OCI-M1 (cell line): ENCODE measurements around the gene MRPL41.
A peak's percentile ranks its signal among the peaks of the same experiment; 100 is the strongest.
"Not testable (repeated sequence)": the region's sequence is repeated elsewhere in the genome, so short reads cannot be mapped to it uniquely, and the experiment has no call there.

Source experiments
- DNase-seq: peaks from one replicate; lab custom pipeline; 2025; lab: John Stamatoyannopoulos, UW

The MRPL41 gene

DNA sequence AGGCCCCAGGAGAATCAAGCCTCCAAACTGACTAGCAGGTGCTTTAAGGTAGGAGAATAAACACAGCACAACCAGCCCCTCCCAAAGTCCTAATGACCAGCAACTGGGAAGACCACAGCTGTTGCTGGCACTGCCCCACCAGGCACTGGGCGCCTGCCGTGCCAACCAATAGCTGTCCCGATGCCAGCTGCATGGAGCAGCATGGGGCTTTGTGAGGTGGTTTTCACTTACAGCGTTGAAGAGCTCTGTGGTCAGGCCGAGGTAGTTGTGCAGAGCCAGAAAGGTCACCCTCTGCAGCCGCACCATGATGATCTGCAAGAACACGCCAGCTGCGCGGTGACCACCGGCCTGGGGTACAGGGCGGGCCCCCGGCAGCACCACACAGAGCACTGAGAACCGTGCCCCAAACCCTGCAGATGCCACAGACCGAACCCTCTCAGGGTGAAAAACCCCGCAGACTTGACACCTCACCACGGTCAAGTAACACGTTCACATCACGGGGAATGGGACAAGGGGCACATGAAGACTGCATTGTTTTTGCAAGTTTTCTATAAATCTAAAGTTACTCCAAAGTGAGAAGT, 30.2 kb upstream of the MRPL41 start:
- DNase-seq, result no peak

DNA sequence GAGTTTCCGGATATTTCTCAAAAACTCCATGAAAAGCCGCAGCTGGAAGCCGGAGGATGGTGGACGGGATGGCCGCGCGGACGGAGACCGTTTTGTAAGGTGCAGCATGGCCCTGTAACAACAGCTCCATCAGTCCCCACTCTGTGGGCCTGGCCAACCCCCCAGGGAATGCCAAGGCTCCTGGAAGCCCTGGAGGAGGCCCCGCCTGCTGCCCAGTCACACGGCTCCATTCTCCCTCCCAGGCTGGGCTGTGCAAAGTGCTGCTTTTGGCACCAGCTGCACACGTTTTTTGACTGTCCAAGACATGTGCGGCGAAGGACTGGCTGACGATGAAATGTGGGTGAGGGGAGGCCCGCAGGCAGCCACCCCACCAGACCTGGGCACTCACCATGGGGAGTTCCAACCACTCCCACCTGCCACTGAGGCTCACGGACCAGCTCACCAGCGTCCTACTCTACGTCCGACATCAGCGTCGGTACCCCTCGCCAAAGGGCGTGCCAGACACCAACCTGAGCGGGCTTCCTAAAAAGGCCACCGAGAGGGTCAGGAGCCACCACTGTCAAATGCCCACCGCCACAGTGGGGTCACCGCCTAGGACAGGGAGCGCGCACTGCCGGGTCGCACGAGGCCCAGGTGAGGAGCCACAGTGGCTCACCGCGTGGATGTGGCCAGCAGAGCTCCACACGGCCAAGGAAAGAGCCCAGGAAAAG, 28.8 kb upstream of the MRPL41 start:
- no peak for DNase-seq

DNA sequence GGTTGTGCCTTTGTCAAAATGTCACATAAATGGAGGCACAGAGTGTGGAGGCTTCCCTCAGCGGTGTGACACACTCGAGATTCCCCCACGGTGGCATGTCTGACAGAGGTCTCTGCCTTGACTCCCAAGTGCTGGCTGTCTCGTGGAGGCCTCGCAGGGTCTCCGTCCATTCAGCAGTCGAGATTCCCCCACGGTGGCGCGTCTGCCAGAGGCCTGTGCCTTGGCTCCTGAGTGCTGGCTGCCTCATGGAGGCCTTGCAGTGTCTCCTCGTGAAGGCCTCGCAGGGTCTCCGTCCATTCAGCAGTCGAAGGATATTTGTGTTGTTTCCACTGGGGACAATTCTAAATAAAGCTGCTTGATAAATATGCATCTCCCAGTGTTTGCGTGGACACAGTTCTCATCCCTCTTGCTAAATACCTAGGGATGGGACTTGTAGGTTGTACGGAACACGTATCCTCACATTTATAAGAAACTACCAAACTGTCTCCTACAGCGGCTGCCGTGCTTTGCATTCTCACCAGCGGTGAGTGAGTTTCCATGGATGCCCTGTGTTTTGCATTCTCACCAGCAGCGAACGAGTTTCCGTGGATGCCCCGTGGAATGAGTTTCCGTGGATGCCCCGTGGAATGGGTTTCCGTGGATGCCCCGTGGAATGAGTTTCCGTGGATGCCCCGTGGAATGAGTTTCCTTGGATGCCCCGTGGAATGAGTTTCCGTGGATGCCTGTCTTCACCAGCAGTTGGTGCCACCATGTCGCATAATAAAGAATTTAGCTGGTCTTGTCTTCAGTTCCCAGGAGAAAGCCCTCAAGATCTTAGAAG, 27.3 kb upstream of the MRPL41 start:
- no peak for DNase-seq

DNA sequence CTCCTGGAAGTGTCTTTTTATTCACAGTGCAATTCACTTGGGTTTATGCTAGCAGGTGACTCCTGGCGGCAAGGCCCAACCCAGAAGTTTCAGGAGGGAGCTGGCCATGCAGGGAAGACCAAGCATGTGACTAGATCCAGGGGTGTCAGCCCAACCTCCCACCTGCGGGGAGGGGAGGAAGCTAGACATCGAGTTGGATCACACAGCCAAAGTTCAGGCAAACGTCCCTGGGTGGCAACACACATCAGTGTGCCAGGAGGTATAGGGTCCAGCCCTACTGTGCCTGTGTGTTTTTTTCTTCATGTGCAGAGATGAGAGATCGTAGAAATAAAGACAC, 26.7 kb upstream of the MRPL41 start:
- DNase-seq, result no peak

DNA sequence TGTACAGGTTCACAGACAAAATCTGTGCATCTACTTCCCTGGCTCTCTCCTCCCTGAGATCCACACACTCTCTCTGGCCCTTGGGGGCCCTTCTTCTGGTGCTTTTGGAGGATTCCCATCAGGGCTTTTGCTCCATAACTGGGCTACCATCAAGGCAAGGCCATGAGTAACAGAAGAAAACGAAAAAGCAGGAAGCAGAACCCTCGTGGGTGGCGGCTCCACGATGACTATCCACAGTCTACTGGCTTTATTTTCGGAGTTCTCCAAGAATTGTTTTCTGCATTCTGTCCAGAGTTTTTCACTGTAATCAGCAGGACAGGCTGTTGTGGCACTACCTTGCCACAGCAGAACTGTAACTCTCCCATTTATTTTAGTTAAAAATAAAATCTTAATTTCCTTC, 21.3 kb upstream of the MRPL41 start:
- DNase-seq, result no peak

DNA sequence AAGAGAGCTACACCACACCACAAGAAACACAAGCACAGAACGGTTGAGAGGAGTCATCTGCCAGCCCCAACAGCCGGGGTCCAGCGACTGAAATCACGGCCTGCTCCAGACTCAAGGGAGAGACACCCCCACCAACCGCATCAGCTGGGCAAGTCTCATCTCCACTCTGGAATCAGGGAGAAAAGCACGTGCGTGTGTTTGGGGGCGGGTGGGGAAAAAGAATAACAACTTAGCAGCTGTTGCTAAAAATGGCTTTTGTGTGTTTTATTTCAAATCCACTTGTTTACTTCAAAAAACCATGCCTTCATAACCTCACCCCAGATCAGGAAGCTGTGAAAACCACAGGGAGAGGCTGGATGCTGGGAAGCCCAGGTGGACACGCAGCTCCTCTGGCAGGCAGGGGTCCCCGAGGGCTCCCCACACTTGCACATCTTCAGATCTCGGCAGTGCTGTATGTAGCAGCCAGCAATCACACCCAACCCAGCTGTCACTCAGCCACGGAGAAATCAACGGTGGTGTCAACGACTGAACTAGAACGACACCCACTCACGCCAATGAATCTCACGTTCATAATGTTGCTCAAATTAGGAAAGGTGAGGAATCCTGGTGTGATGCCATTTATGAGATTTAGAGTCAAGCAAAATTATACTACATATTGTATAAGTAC, 20.4 kb upstream of the MRPL41 start:
- DNase-seq, result no peak

DNA sequence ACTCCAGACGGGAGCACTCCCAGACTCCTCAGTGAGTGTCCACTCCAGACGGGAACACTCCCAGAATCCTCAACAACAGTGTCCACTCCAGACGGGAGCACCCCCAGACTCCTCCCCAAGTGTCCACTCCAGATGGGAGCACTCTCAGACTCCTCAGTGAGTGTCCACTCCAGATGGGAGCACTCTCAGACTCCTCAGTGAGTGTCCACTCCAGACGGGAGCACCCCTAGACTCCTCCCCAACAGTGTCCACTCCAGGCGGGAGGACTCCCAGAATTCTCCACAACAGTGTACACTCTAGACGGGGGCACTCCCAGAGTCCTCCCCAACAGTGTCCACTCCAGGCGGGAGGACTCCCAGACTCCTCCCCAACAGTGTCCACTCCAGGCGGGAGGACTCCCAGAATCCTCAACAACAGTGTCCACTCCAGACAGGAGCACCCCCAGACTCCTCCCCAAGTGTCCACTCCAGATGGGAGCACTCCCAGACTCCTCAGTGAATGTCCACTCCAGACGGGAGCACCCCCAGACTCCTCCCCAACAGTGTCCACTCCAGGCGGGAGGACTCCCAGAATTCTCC, 18.7 kb upstream of the MRPL41 start:
- not testable (repeated sequence) for DNase-seq

DNA sequence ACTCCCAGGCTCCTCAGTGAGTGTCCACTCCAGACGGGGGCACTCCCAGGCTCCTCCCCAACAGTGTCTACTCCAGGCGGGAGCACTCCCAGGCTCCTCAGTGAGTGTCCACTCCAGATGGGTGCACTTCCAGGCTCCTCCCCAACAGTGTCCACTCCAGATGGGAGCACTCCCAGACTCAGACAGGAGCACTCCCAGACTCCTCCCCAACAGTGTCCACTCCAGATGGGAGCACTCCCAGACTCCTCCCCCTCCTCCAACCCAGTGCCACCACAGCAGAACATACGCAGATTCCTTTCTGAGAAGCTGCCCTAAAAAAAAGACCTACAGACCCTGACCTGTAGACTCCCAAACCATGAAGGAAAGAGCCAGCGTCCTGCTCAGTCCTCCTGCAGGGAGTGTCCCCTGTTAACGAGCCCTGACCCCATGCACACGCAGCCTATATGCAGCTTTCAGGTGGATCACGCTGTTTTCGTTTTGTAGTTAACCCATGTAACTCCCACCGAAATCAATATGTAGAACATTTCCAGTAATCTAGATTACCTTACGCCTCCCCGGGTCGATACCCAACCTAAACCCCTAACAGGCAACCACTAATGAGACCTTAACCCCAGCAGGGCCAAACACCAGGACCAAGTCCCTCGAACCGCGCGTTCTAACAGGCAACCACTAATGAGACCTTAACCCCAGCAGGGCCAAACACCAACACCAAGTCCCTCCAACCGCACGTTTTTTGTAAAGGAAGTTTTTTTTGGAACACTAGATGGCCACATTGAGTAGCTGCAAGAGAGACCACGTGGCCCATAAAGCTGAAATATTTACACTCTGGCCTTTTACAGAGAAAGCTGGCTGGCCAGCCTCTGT, 17.2 kb upstream of the MRPL41 start:
- peak; percentile 88 for DNase-seq

DNA sequence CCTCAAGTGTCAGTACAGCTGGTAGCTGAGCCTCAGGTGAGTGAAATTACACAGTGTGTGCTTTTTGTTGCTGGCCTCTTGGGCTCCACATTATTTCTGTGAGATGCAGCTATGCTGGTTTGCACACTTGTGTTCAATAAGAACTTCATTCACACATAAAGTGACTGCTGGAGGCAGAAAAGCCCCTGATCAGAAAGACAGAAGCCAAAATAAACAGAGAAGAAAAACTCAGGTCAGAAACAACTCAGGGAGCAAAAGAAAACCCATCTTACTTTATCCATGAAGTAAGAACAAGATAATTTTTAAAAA, 16.6 kb upstream of the MRPL41 start:
- DNase-seq, result no peak

DNA sequence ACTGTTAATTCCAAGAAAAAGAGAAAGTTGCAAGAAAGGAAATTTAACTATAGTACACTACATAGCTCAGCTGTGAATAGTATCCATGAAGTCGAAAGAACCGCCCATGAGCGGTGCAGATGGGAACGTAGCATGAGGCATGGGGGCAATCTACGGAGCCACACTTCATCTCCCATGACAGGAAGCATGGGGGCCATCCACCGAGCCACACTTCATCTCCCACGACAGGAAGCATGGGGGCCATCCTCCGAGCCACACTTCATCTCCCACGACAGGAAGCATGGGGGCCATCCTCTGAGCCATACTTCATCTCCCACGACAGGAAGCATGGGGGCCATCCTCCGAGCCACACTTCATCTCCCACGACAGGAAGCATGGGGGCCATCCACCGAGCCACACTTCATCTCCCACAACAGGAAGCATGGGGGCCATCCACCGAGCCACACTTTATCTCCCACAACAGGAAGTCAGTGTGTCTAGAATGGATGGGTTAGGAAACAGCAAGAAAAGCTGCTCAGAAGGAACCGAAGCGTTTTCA, 15.0 kb upstream of the MRPL41 start:
- DNase-seq, result not testable (repeated sequence)

DNA sequence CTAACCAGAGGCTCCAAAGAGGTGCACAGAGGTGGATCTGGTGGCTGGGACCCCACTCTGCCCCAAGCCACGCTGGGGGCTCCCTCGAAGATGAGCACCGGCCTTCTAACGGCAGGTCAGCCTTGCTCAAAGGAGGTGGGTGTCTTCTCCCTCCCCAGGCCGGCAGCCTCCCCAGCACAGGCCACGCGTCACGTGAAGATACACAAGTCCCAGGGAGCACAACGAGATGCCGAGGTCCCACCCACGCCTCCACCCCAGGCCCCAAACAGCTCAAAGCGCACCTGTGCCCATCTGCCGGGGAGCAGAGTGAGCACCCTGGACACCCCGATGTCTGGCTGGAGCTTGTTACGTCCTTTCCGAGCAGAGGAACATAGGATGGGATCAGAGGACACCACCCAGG, 13.6 kb upstream of the MRPL41 start:
- DNase-seq, result no peak

DNA sequence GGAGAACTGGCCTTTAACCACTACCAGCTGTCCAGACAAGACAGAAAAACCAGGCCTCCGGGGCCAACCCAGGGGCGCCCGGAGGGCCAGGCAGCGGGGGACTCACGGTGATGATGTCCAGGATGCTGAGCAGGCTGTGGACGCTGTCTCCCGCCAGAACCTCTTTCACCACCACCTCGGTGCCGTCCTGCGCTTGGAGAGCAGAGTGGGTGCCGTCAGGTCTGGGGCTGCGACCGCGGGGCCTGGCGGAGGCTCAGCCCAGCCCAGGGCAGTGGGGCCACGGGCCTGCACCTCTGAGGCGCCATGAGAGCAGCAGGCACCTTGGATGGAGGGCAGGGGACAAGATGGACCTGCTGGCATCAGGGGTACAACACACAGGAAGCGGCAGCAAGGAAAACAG, 11.1 kb upstream of the MRPL41 start:
- DNase-seq, result no peak

DNA sequence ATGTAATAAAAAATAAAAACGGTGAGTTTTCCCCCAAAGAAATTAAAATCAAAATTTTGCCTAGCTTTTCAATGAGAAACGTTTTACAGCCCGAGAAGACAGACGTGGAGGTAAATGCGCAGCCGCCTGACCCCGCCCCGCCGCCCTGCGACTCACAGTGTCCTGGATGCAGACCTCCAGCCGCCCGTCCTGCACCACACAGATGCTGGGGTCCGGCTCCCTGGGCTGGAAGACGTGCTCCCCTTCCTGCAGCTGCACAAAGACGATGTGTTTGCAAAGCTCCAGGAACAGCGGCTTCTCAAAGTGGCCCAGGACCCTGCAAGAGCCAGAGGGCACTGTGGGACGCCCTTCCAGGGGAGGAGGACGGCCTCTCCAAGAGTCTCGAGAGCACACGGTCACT, 9.2 kb upstream of the MRPL41 start:
- DNase-seq, result no peak

DNA sequence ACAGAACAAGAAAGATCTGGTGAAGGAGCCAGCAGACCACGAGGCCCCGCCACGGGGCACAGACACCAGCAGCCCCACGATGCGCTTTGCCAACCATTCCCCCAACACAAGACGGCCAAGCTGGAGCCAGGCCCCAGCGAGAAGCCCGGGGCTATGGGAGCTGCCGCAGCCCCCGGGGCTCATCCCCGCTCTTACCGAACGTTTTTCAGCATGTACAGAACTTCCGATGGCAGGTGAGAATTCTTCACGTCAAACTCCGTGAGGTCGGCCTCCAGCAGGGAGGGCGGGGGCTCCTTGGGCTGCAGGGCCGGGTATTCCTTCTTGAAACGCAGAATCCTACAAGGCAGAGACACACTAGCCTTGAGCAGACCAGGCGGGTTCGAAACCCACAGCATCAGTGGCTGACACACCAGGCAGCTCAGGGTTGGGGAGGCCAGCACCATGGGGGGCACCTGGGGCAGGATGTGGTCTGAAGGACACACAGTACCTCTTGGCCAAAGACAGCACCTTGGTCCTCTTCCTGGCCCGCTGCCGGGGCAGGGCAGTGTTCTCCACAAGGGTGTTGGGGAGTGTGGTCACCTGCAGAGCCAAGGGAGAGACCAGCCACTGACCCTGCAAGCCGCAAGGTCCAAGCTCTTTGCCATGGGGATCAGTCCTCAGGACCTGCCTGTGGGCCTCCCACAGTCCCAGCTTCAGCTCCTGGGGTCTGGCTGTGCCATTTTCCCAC, 8.3 kb upstream of the MRPL41 start:
- no peak for DNase-seq

DNA sequence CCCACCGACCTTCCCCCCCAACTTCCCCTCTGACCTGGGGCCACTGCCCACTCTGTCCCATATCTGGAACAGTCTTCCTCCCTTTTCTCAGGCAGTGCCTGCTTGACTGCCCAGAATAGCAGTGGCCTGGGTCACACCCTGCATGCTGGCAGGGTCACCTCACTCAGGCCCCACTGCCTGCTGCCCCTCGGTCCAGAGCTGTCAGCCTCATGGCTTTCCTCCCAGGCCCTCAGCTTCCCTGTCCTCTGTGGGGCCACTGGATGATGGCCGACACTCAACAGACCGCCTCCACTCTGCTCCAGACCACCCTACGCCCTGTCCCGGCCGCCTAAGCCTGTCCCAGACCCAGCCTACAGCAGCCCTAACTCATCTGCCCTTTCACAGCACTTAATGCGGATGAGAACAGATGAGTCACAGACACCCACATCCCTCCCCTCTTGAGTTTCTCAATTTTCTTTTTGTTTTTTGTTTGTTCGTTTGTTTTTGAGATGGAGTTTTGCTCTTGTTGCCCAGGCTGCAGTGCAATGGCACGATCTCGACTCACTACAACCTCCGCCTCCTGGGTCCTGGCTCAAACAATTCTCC, 7.4 kb upstream of the MRPL41 start:
- no peak for DNase-seq

DNA sequence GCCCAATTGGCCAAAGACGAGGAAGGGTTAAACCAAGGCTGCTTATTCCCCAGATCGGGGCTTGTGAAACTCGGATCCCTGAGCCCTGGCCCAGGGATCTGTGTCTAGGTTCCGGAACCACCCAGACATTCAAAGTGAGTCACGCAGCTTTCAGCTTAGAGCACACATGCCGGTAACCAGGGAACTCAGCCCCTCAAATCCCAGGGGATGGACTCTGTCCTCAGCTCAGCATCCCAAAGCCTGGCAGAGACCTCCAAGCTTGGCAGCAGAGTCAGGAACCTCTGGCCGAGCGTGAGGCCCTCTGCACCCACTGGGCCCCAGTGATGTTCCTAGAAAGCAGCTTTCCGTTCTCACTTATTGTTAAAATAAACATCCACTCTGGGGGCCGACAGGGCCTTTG, 6.6 kb upstream of the MRPL41 start:
- DNase-seq, result no peak

DNA sequence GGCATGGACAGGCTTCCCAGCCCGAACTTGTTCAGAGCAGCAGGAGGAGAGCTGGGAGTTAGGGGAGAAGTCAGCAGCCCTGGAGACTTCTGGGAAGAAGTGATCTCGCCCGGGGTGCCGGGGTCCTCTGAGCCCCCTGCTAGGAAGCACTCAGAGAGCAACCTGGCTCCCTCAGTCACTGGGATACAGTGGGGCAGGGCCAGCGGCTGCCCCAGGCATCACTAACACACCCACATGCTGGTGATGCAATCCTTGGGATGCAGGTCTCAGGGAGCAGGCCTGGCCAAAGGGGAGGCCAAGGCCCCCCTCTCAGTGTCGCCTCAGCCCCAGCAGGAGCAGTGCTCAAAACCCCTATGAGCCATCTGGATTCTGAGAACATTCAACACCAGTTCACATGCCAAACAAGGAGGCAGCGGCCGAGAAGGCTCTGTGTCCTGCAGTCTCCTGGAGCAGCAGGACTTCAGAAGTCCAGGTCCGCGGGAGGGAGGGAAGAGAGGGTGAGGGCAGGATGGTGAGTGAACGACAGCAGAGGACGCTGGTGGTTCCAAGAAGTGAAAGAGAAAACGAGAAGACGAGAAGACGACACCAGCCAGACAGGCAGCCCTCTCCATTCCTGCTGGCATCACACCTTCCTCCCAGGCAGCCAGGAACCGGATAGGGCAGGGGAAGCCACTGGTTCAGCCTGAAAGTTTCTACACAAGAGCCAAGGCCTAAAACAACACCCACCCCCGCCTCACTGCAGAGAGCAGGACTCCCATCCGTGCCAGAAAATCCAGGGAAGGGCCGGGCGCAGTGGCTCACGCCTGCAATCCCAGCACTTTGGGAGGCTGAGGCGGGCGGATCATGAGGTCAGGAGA, 3.8 kb upstream of the MRPL41 start:
- DNase-seq, result no peak

DNA sequence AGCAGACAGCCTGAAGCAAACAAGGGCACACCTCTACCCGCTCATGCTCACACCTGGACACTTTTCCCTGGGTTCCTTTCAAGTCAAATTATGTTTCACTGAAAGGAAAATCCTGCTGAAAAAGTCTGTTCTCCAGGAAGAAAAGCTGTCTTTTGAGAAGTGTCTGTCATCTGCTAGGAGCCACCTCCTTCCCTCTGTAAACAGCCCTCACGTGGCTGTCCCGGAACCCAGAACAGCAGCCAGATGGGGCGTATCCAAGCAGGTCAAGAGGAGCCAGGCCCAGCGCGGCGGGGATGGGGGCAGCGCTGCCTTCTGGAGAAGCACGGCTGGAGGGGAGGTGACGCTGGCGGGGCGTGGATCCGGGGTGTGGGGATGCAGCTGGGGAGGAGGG, 1.5 kb upstream of the MRPL41 start, which contains the start of gene PNPLA7:
PNPLA7 (minus strand) TSS at position 172 of the 391 bp plus-strand sequence. CDS start 205 bp downstream, outside the sequence.
- peak; percentile 86 for DNase-seq

DNA sequence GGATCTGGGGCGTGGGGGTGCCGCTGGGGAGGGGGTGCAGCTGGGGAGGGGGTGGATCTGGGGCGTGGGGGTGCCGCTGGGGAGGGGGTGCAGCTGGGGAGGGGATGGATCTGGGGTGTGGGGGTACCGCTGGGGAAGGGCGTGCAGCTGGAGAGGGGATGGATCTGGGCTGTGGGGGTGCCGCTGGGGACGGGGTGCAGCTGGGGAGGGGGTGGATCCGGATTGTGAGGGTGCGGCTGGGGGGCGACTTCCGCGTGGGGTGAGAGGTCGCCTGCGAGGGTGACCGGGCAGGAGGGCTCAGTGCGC, 768 bp upstream of the MRPL41 start:
- not testable (repeated sequence) for DNase-seq
